ENCODE results near the gene DDAH2.
A peak's percentile ranks its signal among the peaks of the same experiment; 100 is the strongest.
"Not testable (repeated sequence)": the region's sequence is repeated elsewhere in the genome, so short reads cannot be mapped to it uniquely, and the experiment has no call there.

Gene DDAH2

DNA sequence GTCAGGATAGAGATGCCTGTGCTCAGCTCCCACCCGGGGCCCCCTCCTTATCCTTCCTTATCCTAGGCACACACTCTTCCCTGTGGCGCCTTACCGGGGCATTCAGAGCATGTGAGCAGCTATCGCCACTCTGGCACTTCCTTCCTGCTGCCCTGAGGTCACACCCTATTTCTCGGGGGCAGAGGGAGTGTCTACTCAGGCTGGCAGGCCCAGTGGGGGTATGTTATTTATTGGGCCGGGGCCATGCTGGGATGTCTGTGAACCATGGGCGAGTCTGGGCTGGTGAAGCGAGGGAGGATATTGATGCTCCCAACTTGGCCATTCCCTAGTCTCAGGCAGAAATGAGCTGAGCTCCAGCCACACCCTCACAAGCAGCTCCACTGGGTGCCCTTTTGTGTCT lies 17.9 kb downstream of the DDAH2 start:
- no peak for DNase-seq

GRCh38 chr6:31710523-31711219 lies 18.4 kb downstream of the DDAH2 start:
- no peak for DNase-seq

DNA sequence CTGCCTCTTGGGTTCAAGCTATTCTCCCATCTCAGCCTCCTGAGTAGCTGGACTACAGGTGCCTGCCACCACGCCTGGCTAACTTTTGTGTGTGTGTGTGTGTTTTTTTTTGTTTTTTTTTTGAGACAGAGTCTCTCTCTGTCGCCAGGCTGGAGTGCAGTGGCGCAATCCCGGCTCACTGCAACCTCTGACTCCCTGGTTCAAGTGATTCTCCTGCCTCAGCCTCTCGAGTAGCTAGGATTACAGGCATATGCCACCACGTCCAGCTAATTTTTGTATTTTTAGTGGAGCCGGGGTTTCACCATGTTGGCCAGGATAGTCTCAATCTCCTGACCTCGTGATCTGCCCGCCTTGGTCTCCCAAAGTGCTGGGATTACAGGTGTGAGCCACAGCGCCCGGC lies 19.9 kb downstream of the DDAH2 start:
- not testable (repeated sequence) for DNase-seq

- no peak for DNase-seq
These were observed 20.9 kb downstream of the DDAH2 start for GRCh38 chr6:31708224-31708623.

DNA sequence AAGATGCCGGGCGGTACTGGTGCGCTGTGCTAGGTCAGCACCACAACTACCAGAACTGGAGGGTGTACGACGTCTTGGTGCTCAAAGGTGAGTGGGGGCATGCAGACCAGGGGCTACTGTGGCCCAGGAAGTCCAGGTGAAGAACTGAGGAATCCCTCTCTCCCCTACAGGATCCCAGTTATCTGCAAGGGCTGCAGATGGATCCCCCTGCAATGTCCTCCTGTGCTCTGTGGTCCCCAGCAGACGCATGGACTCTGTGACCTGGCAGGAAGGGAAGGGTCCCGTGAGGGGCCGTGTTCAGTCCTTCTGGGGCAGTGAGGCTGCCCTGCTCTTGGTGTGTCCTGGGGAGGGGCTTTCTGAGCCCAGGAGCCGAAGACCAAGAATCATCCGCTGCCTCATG lies 21.4 kb downstream of the DDAH2 start:
- no peak for DNase-seq

DNA sequence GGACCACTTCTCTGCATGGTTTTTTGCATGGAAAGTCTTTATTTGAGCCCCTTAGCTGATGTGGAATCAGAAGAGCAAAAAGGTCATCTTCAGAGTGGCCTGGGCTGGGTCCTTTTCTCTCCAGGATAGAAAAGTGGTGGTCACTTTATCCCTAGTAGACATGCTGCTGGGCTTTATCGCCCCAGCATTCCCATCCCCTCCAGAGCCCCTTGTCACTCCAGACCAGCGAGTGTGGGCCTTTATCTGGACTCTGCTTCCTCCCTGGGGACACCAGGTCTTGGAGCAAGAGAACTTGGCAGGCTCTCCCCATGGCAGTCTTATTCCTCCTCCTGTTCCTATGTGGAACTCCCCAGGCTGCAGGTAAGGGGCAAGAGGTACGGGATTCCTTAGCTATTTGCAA lies 22.5 kb downstream of the DDAH2 start, which contains the start of gene LY6G6F:
Gene LY6G6F, plus strand, starts transcription at position 268 of the 400 bp plus-strand sequence. Its CDS starts 41 bp downstream, at position 309.
- DNase-seq = no peak

DNA sequence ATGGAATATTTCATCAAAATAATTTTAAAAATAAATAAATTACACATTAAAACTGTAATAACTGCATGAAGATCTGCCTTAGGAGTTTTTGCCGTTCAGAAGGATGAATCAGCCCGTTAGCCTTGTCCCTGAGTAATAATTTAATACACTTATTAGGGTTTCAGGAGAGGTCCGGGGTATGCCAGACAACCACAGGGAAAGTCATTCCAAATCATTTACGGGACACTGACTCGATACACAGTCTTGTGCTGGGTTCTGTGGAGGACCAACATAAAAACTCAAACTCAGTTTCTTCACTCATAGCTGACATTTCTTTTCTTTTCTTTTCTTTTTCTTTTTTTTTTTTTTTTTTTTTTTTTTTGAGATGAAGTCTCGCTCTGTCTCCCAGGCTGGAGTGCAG lies 23.2 kb downstream of the DDAH2 start:
- no peak for DNase-seq

GRCh38 chr6:31702819-31703716 lies 26.0 kb downstream of the DDAH2 start, which contains the start of gene ABHD16A:
Gene ABHD16A, minus strand, starts transcription at chr6:31703324. Its CDS starts 43 bp downstream, at chr6:31703281.
- peak; percentile 98 for DNase-seq

GRCh38 chr6:31702405-31702818 lies 26.7 kb downstream of the DDAH2 start:
- peak; percentile 17 for DNase-seq

DNA sequence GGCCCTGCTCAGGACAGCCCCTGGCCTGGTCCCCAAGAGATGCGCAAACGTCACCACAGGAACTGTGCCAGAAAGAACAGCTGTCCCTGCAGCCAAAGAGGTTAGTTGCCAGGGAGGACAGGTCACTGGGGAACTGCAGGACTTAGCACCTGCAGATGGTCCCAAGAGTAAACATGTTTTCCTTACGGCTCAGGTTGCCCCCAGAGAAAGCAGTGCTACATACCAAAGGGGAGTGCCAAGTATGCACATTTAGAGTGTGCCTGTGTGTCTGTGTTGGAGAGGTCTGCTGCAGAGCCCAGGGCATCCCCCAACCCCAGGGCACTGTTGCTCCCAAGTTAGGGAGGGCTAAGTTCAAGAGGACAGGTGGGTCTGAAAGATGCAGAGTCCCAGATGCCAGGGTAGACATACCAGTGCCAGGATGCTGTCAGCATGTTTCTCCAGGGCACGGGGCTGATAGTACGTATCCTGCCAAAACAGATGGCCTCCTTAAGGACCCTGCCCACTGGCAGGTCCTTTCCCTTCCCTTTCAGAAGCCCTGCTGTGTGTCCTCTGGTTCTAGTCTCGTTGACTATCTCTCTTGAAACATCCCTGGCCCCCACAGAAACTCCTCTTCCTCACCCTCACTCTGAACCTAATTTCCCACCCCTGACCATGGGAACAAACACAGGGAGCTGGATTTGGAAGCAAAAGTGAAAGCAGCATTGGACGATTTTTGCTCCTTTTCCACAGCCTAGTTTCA lies 27.3 kb downstream of the DDAH2 start:
- DNase-seq = no peak

DNA sequence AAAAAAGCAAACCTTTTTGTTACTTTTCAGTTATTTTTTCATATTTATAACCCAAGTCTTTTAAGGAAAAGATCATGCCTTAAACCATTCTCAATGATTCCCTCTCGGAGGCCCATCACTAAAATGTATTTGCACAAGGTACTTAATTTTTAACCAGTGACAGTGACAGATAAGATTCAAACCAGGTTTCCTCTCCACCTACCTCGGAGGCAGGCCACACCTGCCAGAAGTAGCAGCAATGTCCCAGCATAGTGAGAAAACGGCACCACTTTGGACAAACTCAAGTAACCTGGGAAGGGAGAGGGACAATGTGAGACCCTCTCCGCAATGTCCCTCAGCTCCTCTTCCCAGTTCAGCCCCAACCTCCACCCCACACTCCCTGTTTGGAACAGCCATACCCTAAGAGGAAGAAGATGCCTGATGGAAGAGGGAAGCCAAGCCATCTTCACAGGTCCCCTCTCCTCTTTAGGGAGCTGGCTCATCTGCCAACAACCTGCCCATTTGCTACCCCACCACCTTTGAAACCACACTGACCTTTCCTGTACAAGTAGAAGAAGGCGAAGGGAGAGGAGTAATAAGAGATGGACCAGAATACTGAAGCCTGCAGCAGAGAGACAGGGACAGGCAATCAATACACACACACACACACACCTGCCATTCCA lies 28.2 kb downstream of the DDAH2 start:
- DNase-seq = no peak

DNA sequence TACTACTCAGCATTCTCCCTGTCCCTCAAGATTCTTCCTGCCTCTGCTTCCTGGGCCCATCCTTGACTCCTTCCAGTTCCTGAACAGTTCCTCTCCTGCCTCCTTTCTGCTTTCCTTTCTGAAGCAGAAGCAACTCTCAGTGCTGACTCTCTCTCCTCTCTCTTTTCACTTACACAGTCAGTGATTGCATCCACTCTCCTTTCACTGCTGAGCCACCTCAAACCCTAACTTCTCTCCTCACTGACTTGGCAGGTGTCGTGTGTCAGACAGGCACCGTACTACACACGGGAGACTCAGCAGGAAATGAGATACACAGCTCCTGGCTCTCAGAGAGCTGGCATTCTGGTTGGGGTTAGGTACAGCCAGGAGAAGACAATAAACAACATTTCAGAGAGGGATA lies 31.5 kb downstream of the DDAH2 start:
- peak; percentile 27 for DNase-seq

GRCh38 chr6:31693535-31693934 lies 35.6 kb downstream of the DDAH2 start:
- no peak for DNase-seq

- DNase-seq = no peak
These were observed 36.2 kb downstream of the DDAH2 start for GRCh38 chr6:31692886-31693285.

GRCh38 chr6:31692353-31692752 lies 36.7 kb downstream of the DDAH2 start:
- no peak for DNase-seq

DNA sequence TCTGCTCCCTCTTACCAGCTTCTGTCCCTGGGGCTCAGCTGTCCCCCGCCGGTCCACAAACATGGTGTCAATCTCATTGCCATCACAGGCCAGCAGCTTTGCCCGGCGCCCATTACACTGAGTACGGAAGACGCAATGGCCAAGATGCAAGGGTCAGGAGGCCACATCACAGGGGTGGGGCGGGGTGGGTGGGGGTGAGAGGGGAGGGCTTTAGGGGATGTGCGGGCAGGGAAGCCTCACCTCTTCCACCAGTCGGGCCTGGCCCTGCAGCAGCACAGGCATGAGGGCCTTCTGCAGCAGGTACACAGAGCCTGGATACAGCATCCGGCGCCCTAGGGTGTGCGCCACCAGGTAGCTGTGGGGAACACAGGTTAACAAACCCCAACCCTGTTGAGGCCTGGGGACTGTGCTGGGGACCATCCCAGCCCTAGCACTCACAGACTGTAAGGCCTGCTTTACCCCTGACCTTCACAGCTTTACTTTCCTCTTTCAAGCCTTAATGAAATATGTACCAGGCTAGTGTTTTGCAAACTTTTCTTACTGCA lies 37.5 kb downstream of the DDAH2 start:
- no peak for DNase-seq

DNA sequence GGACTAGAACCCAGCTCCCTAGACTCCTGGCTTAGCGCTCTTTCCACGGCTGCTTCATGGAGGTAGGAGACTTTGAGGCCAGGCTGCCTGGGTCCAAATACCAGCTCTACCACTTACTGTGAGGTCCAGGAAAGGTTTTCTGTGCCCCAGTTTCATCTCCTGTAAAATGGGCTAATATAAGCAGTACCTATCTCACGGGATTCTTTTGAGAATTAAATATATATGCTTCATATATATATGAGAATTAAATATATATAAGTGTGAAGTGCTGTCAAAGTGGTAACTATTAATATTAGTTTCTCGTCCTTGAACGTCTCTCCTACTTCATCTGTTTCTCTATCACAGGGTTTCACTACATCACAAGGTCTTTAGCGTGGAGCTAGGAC lies 38.0 kb downstream of the DDAH2 start:
- DNase-seq = no peak

GRCh38 chr6:31690231-31691077 lies 38.6 kb downstream of the DDAH2 start:
- DNase-seq = no peak

- DNase-seq = no peak
These were observed 39.6 kb downstream of the DDAH2 start for GRCh38 chr6:31689249-31690110.
